GM12872 (cell line): Measurements from ENCODE around the gene COQ8A.

Experiments used
- TF ChIP-seq, protein P1 (sequence below): IDR thresholded peaks from 3 replicates; pipeline ENCODE4 v1.5.1; 2011; ENCODE audit warnings: low read depth, mild to moderate bottlenecking, low read length, moderate library complexity; ENCODE audit not compliant: insufficient read depth

Gene COQ8A

DNA sequence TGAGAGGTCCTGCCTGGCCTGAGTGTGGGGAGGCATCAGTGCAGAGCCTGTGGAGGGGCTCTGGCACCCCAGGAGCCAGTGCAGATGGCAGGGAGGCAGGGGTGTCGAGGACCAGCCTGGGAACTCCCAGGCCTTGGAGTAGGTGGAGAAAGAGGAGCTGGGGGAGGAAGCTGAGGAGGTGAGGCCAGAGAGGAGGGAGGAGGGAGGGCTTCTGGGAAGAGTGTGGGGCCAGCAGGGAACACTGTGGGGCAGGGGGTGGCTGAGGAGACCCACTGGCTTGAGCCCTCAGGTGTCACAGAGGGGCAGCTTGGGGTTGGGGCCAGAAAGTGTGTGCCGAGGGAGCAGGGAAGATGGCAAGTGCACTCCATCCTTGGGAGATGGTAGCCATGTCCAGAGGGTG, 3.8 kb downstream of the COQ8A start:
- TF ChIP-seq, protein P1, sequence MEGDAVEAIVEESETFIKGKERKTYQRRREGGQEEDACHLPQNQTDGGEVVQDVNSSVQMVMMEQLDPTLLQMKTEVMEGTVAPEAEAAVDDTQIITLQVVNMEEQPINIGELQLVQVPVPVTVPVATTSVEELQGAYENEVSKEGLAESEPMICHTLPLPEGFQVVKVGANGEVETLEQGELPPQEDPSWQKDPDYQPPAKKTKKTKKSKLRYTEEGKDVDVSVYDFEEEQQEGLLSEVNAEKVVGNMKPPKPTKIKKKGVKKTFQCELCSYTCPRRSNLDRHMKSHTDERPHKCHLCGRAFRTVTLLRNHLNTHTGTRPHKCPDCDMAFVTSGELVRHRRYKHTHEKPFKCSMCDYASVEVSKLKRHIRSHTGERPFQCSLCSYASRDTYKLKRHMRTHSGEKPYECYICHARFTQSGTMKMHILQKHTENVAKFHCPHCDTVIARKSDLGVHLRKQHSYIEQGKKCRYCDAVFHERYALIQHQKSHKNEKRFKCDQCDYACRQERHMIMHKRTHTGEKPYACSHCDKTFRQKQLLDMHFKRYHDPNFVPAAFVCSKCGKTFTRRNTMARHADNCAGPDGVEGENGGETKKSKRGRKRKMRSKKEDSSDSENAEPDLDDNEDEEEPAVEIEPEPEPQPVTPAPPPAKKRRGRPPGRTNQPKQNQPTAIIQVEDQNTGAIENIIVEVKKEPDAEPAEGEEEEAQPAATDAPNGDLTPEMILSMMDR: no peak

DNA sequence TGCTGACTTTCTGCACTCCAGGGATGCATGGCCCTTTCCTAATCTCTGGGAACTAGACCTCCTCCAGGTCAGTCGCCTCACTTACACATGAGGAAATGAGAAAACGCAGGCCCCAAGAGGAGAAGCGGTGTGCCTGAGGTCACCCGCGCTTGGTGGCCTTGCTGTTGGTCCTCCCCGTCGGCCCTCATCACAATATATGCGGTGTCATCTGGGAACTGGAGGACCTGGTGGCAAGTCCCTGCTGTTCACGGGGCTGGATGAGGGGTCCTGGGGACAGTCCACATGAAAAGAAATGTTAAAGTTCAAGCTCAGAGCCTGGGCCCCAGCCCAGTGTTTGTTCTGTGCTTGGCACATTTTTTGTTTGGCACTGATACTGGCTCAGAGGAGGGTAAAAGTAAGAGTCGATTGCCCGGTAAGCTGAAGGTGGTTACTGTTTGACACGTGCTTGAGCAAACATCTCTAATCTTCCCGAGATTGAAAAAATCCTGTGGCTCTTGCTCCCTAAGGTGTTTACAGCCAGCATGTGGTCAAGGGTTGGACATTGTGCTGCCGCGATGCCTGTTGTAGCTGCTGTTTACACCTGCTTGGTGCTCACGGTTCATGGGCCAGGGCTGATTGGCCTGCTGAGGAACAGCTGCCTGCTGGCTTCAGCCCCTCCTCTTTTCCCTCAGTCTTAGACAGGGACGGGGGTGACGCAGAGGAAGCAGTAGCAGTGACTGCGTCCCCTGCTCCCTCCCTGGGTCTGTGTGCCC, 5.2 kb downstream of the COQ8A start:
- TF ChIP-seq, protein P1: no peak

DNA sequence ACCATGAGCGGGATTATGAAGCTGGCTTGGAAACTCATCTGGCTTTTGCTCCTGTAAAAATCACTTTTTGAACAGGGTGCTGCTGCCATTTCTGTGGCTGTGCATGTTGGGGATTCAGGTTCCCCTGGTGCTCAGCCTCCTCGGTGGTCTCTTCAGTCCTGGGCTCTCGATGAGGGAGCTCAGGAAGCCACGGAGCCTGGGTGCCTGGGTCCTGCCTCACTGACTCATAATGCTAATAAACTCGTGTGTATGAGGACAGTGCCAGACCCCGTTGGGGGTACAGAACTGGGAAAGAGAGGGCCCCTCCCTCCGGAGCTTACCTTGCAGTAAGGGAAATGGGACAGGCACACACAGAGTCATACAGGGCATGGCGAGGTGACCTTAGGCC, 5.8 kb downstream of the COQ8A start:
- TF ChIP-seq, protein P1: no peak

DNA sequence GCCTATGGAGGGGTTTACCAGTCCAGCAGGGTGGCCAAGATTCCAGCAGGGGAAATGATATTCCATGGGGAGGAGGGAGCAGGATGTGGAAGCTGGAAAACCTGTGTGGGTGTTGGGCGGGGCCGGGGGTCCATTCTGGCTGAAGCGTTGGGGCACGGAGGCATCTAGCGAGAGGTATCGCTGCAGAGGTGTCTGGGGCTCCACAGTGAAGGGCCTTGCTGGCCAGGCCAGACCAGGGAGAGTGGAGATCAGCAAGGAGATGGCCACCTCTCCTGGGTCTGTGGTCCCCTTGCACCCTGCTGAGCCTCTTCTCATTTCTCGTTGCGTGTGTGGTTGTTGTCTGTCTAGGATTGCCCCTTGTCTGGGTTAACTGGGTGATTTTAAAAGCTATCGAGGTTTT, 6.2 kb downstream of the COQ8A start:
- TF ChIP-seq, protein P1: no peak

DNA sequence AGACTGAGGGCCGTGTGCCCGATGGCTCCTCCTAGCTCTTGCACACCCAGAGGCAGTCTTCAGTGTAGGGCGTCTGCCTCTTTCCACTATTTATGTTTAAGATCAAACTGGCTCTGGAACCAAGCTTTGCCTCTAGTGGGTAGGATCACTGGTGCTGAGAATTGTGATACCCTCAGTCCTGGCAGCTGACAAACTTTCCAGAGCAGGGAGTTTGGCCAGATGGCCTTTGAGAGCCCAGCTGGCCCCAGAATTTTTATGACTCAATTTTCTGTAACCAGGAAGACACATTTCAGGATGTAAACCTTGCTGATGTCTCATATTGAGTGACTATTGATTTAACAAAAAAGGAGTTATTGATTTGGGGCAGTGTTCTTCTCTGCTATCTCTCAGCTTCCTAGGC, 6.7 kb downstream of the COQ8A start:
- TF ChIP-seq, protein P1: no peak

DNA sequence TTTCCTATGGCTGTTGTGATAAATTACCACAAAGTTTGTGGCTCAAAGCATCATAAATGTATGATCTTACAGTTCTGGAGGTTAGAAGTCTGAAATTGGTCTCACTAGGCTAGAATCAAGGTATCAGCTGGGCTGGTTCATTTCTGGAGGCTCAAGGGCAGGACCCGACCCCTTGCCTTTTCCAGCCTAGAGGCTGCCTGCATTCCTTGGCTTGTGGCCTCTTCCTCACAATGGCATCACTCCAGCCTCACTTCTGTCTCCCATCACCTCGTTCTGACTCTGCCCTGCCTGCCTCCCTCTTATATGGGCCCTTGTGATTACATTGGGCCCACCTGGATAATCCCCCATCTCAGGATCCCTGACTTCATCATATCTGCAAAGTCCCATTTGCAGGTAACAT, 8.0 kb downstream of the COQ8A start:
- TF ChIP-seq, protein P1: no peak

DNA sequence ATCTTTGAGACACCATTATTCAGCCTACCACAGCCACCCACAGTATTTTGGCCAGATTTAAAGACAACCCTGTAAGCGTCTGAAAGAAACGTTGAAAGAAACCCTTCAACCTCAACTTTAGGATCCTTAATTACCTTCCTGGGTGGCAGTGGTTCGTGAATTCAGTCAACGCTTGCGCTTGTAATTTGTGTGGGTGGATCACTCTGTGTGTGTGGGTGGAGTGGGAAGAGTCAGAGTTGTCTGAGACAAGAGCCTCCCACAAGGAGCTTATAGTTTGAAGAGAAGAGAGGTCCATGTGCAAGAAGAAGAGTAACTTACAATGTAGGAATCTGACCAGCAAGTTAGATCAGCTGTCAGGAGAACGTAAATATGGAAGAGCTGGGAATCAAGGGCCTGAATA, 8.4 kb downstream of the COQ8A start:
- TF ChIP-seq, protein P1: no peak

DNA sequence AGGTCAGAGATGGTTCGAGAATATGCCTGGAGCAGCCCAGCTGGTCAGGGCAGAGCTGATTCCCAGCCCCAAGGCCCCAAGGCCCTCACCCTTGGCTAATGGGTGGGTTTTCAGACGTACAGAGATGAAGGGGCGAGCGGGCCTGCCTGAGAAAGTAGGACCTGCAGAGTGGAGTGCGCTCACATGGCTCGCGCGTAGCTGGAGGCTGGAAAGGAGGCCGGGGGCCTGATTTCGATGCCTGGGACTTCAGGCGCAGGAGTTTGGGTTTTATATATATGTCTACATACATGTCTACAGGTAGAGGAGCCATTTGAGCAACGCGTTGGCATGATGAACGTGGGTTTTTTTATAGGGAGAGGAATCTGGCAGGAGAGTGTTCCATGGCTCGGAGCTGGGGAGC, 8.9 kb downstream of the COQ8A start:
- TF ChIP-seq, protein P1: no peak
